ENCODE data around the gene ATPAF2.

The ATPAF2 gene

DNA sequence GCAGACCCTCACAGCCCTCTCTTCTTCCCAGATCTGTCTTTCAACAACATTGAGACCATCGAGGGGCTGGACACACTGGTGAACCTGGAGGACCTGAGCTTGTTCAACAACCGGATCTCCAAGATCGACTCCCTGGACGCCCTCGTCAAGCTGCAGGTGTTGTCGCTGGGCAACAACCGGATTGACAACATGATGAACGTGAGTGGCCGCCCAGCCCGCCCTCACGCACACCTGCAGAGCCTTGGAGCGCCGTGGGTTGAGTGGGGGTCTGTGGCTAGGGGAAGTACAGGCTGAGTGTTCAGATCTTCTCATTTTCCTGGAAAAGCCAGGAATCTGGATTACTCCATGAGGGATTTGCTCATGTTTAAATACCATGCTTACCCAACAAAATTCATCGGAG, 51.1 kb downstream of the ATPAF2 start:
- H3K4me3 ChIP-seq (ENCODE audit: low read depth, low read length) = no peak overlapping the region
- DNase-seq (ENCODE audit: low read depth) = no peak
- TF ChIP-seq, protein P1, sequence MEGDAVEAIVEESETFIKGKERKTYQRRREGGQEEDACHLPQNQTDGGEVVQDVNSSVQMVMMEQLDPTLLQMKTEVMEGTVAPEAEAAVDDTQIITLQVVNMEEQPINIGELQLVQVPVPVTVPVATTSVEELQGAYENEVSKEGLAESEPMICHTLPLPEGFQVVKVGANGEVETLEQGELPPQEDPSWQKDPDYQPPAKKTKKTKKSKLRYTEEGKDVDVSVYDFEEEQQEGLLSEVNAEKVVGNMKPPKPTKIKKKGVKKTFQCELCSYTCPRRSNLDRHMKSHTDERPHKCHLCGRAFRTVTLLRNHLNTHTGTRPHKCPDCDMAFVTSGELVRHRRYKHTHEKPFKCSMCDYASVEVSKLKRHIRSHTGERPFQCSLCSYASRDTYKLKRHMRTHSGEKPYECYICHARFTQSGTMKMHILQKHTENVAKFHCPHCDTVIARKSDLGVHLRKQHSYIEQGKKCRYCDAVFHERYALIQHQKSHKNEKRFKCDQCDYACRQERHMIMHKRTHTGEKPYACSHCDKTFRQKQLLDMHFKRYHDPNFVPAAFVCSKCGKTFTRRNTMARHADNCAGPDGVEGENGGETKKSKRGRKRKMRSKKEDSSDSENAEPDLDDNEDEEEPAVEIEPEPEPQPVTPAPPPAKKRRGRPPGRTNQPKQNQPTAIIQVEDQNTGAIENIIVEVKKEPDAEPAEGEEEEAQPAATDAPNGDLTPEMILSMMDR (IDR thresholded peaks at IDR 0.05; ENCODE audit: low read depth, low read length, missing control alignments) = no peak

DNA sequence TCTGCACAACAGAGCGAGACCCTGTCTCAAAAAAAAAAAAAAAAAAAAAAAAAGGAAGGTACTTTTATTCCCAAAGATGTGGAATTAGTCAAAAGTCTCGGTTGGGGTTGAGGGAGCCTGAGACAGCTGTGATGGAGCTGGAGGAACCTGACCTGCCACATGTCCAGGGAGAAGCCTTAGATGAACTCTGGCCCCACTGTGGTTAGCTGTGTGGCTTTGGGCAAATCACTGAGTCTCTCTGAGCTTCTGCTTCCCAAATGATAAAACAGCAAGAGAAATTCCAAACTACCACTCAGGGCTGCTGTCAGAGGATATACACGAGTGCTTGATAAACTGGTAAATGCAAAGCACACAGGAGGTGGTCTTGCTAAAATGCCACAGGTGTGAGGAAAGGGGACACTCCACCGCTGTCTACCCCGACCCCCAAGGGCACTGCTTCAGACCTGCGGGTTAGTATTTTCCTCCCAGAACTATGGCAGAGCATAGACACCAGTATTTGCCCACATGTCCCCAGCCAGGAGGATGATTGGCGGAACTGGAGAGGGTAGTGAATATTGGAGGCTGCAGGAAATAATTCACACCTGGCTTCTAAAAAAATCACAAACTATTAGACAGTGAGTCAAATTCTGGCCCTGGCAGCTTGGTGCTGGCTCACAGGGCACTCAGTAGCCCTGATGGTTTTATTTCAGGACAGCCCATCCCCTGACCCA, 51.6 kb downstream of the ATPAF2 start:
- TF ChIP-seq, protein P1 (IDR thresholded peaks at IDR 0.05; ENCODE audit: low read depth, low read length, missing control alignments) = no peak
- no peak overlapping the region for H3K4me3 ChIP-seq (ENCODE audit: low read depth, low read length)
- no peak for DNase-seq (ENCODE audit: low read depth)

DNA sequence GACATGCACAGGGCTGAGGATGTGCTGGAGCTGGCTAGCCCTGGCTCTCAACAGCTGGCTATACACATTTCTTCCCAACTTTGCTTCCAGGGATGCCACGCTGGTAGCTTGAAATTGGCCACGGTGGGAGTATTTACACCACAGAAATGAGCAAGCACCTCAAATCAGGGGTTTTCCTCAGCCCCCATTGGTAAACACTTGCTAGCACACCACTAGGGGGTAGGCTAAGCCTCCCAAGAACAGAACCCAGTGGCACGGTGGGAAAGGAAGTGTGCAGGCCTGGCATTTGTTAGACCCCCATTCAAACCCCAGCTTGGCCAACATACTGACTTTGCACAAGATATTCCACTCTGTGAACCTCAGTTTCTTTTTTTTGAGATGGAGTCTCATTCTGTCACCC, 53.4 kb downstream of the ATPAF2 start:
- TF ChIP-seq, protein P1 (IDR thresholded peaks at IDR 0.05; ENCODE audit: low read depth, low read length, missing control alignments) = peak; percentile 65
- peak; percentile 21 for DNase-seq (ENCODE audit: low read depth)
- no peak overlapping the region for H3K4me3 ChIP-seq (ENCODE audit: low read depth, low read length)

DNA sequence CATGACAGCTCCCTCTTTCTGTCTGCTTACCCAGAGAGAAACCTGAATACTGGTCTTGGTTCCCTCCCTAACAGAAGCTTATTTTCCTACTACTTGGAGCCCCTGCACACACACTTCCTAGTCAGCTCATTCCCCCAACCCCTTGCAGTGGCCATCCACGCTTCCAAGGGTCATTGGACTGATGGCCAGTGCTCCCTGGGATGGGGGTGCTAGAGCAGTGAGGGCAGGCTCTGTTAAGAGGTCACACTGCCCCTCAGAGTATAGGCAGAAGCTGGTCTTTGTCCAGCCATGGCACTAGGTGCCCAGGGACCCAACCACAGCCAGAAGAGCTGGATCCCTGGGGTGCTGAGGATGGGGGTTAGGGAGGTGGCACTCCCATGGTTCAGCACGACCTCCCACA, 53.8 kb downstream of the ATPAF2 start:
- TF ChIP-seq, protein P1 (IDR thresholded peaks at IDR 0.05; ENCODE audit: low read depth, low read length, missing control alignments) = no peak
- no peak for DNase-seq (ENCODE audit: low read depth)
- H3K4me3 ChIP-seq (ENCODE audit: low read depth, low read length) = no peak overlapping the region

DNA sequence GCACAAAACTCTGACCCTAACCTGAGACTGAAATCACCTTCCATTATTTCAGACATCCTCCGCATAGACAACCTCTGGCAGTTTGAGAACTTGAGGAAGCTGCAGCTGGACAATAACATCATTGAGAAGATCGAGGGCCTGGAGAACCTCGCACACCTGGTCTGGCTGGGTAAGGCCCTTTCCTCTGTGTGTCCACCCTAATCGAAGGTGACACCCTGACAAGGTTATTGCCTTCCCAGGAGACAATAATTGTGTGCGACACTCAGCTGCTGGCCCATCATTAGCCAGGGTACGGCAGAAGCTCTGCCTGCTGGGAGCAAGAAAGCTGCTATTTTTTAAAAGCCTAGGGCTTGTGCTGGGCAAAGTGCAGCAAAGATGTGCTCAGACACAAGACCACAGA, 55.2 kb downstream of the ATPAF2 start:
- no peak overlapping the region for H3K4me3 ChIP-seq (ENCODE audit: low read depth, low read length)
- TF ChIP-seq, protein P1 (IDR thresholded peaks at IDR 0.05; ENCODE audit: low read depth, low read length, missing control alignments) = no peak
- no peak for DNase-seq (ENCODE audit: low read depth)

DNA sequence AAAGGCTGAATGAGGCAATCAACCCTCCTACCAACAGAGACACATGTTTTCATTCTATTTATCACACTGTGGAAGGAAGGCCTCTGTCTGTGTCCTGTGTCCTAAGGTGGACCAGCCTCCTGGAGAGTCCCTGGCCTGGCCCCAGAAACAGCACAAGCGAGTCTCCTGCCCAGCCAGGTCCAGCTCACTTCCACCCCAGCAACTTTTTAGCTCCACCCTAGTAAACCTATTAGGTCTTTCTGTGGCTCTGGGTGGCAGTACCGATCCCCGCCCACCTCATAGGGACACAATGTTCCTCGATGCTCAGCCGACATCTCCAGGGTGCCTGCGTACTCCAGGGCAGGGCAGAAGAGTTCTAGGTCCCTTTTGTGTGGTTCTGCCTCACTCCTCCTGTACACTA, 55.6 kb downstream of the ATPAF2 start:
- H3K4me3 ChIP-seq (ENCODE audit: low read depth, low read length) = no peak overlapping the region
- DNase-seq (ENCODE audit: low read depth) = no peak
- TF ChIP-seq, protein P1 (IDR thresholded peaks at IDR 0.05; ENCODE audit: low read depth, low read length, missing control alignments) = no peak

DNA sequence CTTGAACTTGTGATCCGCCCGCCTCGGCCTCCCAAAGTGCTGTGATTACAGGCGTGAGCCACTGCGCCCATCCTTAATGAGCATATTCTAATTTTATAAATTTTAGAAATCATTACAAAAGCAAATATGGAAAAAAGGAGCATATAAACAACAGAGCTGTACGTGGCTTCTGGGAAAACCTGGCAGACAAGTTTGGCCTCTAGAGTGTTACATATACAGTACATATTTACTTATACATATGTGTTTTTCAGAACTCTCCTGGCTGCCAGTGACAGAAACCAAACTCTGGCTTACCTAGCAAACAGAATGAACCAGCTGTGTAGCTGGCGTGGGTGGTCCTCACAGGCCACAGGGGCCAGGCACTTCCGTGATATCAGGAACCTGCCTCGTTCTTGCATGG, 56.2 kb downstream of the ATPAF2 start:
- H3K4me3 ChIP-seq (ENCODE audit: low read depth, low read length) = no peak overlapping the region
- TF ChIP-seq, protein P1 (IDR thresholded peaks at IDR 0.05; ENCODE audit: low read depth, low read length, missing control alignments) = no peak
- no peak for DNase-seq (ENCODE audit: low read depth)
